Skeletal muscle satellite cell (primary cell): ENCODE results near the gene ATP5F1D.

Experiments
- H3K27me3 ChIP-seq: 2 replicates; pipeline ENCODE4 v1.7.0; 2013; ENCODE audit warnings: low read length; ENCODE audit not compliant: control insufficient read depth, insufficient read depth
- H3K36me3 ChIP-seq: 2 replicates; pipeline ENCODE4 v1.7.0; 2013; ENCODE audit warnings: mild to moderate bottlenecking, control low read depth, low read length; ENCODE audit not compliant: insufficient read depth
- H3K4me1 ChIP-seq: 2 replicates; pipeline ENCODE4 v1.7.0; 2013; ENCODE audit warnings: low read length; ENCODE audit not compliant: control insufficient read depth, insufficient read depth
- H3K4me2 ChIP-seq: 2 replicates; pipeline ENCODE4 v1.7.0; 2013; ENCODE audit warnings: mild to moderate bottlenecking, low read length
- H3K4me3 ChIP-seq: 2 replicates; pipeline ENCODE4 v1.7.0; 2013; ENCODE audit warnings: low read length
- H3K9ac ChIP-seq: 2 replicates; pipeline ENCODE4 v1.7.0; 2013; ENCODE audit warnings: mild to moderate bottlenecking, low read depth, low read length, moderate library complexity
- H3K9me3 ChIP-seq: replicated peaks from 2 replicates; pipeline ENCODE4 v1.7.0; 2013; ENCODE audit warnings: mild to moderate bottlenecking, control low read depth, low read length

Gene ATP5F1D

GRCh38 chr19:1252821-1253513 is 11.4 kb downstream of the ATP5F1D start:
- Histone ChIP-seq H3K4me1 (peaks cover 45% of the 10 kb centered on the region), H3K9ac (peak overlapping the region; percentile 92), H3K36me3 (peaks cover 67% of the 10 kb centered on the region), H3K9me3 (no peaks in the 10 kb centered on the region), H3K4me3 (peak overlapping the region; percentile 83), H3K27me3 (no peaks in the 10 kb centered on the region), H3K4me2 (peak overlapping the region; percentile 98)

GRCh38 chr19:1253514-1254080 is 12.0 kb downstream of the ATP5F1D start:
- Histone ChIP-seq H3K9ac (peak overlapping the region; percentile 92), H3K9me3 (no peaks in the 10 kb centered on the region), H3K4me3 (peak overlapping the region; percentile 83), H3K36me3 (peaks cover 74% of the 10 kb centered on the region), H3K4me1 (peaks cover 49% of the 10 kb centered on the region), H3K27me3 (no peaks in the 10 kb centered on the region), H3K4me2 (peak overlapping the region; percentile 98)

GRCh38 chr19:1254081-1254527 is 12.6 kb downstream of the ATP5F1D start:
- peaks cover 79% of the 10 kb centered on the region for H3K36me3 ChIP-seq
- peaks cover 53% of the 10 kb centered on the region for H3K4me1 ChIP-seq
- H3K4me2 ChIP-seq, result peak overlapping the region; percentile 98
- peak overlapping the region; percentile 92 for H3K9ac ChIP-seq
- no peaks in the 10 kb centered on the region for H3K27me3 ChIP-seq
- H3K4me3 ChIP-seq, result peak overlapping the region; percentile 83
- no peaks in the 10 kb centered on the region for H3K9me3 ChIP-seq

DNA sequence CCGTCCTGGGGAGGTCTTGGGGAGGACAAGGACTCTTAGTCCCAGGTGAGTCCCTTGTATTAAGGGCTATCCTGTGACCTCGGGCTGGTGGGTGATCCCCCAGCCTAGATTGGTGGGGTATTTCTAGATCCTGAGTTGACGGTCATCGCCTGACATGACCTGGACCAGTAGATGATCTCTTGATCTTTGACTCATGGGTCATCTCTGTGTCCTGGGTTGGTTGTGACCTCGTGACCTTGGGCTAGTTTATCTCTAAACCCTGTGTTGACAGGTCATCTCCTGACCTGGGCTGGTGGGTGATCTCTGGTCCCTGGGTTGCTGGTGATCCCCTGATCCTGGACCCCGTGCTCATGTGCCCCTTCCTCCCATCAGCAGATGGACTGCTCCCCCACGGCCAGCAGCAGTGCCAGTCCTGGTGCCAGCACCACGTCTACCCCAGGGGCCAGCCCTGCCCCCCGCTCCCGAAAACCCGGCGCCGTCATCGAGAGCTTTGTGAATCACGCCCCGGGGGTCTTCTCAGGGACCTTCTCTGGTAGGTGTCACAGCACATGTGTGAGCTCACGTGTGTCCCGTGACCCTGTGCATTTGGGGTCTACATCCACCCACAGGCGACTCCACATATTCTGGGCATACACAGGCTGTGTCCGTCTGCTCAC is 13.1 kb downstream of the ATP5F1D start:
- Histone ChIP-seq H3K36me3 (peaks cover 79% of the 10 kb centered on the region), H3K9ac (peak overlapping the region; percentile 92), H3K4me3 (peak overlapping the region; percentile 83)

DNA sequence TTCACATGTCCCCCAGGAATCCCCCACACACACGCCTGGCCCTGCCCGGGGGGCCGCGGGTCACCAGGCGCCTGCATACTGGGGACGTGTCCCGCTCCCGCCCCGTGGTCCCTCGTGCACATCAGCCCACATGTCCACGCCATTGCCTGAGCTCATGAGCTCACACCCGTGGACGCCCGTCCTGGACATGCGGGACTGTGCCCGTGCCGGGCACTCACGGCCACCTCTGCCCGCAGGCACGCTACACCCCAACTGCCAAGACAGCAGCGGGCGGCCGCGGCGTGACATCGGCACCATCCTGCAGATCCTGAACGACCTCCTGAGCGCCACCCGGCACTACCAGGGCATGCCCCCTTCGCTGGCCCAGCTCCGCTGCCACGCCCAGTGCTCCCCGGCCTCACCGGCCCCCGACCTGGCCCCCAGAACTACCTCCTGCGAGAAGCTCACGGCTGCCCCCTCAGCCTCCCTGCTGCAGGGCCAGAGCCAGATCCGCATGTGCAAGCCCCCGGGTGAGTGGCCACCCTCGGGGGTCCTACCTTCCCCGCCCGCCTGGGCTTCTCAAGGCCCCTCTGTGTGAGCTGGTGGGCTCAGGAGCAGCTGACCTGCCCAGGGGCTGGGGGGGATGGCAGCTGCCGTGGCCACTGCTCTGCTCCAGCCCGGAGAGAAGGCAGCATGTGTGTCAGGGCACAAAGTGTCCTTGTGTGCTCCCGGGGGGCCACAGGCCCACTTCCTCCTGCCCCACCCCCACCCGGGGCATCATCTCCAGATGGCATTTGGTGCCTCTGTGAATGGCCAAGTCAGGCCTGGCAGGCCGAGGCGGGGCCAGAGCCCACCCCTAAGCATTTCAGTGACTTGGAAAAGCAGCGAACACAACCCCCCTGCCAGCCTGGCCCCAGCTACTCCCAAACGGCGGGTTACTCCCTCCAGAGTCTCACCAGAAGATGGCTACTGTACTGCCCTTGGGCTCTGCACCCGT is 13.9 kb downstream of the ATP5F1D start:
- Histone ChIP-seq H3K4me1 (peaks cover 62% of the 10 kb centered on the region), H3K9ac (peak overlapping the region; percentile 38), H3K4me2 (peak overlapping the region; percentile 98), H3K27me3 (no peaks in the 10 kb centered on the region), H3K36me3 (peaks cover 73% of the 10 kb centered on the region), H3K4me3 (peak overlapping the region; percentile 19), H3K9me3 (no peaks in the 10 kb centered on the region)

More for the DNA sequence above, 13.1 kb downstream of the ATP5F1D start:
- no peaks in the 10 kb centered on the region for H3K9me3 ChIP-seq
- H3K27me3 ChIP-seq, result no peaks in the 10 kb centered on the region
- H3K4me2 ChIP-seq, result peak overlapping the region; percentile 98
- H3K4me1 ChIP-seq, result peaks cover 57% of the 10 kb centered on the region

- no peaks in the 10 kb centered on the region for H3K27me3 ChIP-seq
- peak overlapping the region; percentile 24 for H3K9ac ChIP-seq
- peaks cover 73% of the 10 kb centered on the region for H3K4me1 ChIP-seq
- H3K4me2 ChIP-seq, result peak overlapping the region; percentile 17
- no peaks in the 10 kb centered on the region for H3K9me3 ChIP-seq
- peaks cover 59% of the 10 kb centered on the region for H3K36me3 ChIP-seq
- H3K4me3 ChIP-seq, result no peak overlapping the region
Measured at GRCh38 chr19:1256646-1257474, 15.3 kb downstream of the ATP5F1D start.

DNA sequence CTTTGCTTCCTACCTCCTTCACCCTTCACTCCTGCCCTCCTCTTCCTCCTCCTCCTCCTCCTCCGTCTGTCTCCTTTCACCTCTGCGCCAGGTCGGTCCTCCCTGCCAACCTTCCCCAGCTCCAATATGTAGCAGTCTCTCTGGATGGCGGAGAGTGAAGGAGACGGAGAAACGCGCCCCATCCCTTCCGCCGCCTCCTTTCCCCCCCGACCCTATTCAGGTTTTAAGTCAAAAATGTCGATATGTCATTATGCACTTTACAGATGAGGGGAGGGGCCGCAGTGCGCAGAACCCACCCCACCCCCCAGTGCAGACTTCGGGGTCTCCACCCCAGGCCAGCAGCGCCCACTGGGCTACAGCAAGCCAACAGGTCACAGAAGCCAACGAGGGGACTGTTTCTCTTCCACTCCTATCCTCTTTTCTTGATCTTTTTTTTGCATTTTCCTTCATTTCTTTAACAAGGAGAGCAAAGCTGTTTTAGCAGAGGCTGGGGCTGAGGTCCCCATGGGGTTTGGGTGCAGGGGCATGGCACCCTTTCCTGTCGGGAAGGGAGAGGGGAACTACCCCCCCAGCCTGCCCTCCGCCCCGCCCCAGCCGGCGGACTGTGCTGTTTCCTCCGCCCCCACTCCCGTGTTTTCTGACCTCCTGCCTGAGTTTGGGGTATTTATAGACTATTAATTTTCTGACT is 16.1 kb downstream of the ATP5F1D start:
- Histone ChIP-seq H3K4me3 (no peak overlapping the region), H3K4me2 (peak overlapping the region; percentile 27), H3K9me3 (no peaks in the 10 kb centered on the region), H3K27me3 (no peaks in the 10 kb centered on the region), H3K36me3 (peaks cover 56% of the 10 kb centered on the region), H3K9ac (no peak overlapping the region), H3K4me1 (peaks cover 81% of the 10 kb centered on the region)

DNA sequence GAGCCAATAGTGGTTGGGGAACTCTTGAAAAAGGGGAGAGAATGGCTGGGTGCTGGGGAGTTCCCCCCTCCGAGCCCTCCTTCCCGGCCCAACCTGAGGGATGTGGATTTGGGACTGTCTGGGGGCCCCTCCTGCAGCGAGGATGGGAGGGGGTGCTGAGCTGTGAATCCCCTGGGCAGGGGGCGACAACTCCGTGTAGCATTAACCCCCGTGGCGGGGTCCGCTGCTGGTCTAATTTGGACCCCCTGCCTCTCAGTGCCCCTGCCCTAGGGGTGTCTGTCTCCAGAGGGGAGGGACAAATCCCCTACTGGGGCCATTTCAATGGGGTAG is 16.6 kb downstream of the ATP5F1D start:
- no peak overlapping the region for H3K4me3 ChIP-seq
- H3K9me3 ChIP-seq, result no peaks in the 10 kb centered on the region
- H3K36me3 ChIP-seq, result peaks cover 56% of the 10 kb centered on the region
- H3K27me3 ChIP-seq, result no peaks in the 10 kb centered on the region
- H3K4me1 ChIP-seq, result peaks cover 86% of the 10 kb centered on the region
- H3K4me2 ChIP-seq, result no peak overlapping the region
- H3K9ac ChIP-seq, result no peak overlapping the region

GRCh38 chr19:1258707-1259205 is 17.2 kb downstream of the ATP5F1D start:
- H3K27me3 ChIP-seq, result no peaks in the 10 kb centered on the region
- H3K9me3 ChIP-seq, result no peaks in the 10 kb centered on the region
- peaks cover 51% of the 10 kb centered on the region for H3K36me3 ChIP-seq
- no peak overlapping the region for H3K4me2 ChIP-seq
- no peak overlapping the region for H3K9ac ChIP-seq
- H3K4me3 ChIP-seq, result no peak overlapping the region
- peaks cover 84% of the 10 kb centered on the region for H3K4me1 ChIP-seq
